HepG2 (cell line): Measurements from ENCODE around the gene BCL7A.

ENCODE experiments used
- CBFB ChIP-seq: sonication (generic); formaldehyde crosslinking; IDR thresholded peaks from 2 replicates; pipeline ENCODE4 v1.4.0; 2020; ENCODE audit warnings: missing genetic modification reagents
- EZH2 ChIP-seq: conservative IDR thresholded peaks from 2 replicates; pipeline ENCODE4 v1.6.1; 2012; ENCODE audit warnings: mild to moderate bottlenecking, low read depth, low read length, moderate library complexity
- NR2F1 ChIP-seq, 2 experiments: fragments of 450-650 bp in 1 of 2; formaldehyde crosslinking in 1 of 2; IDR thresholded peaks; 2 replicates each; pipeline versions ENCODE4 v1.5.0 to v1.6.1; 2016 to 2020; ENCODE audit warnings: mild to moderate bottlenecking in 1 of 2, missing compliant biosample characterization in 1 of 2, missing genetic modification reagents in 1 of 2, moderate library complexity in 1 of 2
- SMC3 ChIP-seq: IDR thresholded peaks from 2 replicates; pipeline ENCODE4 v1.6.1; 2011; ENCODE audit warnings: low read length, improper control_type of control experiment
- TCF12 ChIP-seq, 2 experiments: fragments of 450-650 bp in 1 of 2; sonication (generic) in 1 of 2; formaldehyde crosslinking in 1 of 2; IDR thresholded peaks; 2 replicates each; pipeline versions ENCODE4 v1.6.1 to v1.8.0; 2017 to 2022; ENCODE audit warnings: antibody characterized with exemption in 1 of 2, mild to moderate bottlenecking in 1 of 2, missing genetic modification reagents in 1 of 2, moderate library complexity in 1 of 2
- TCF7L2 ChIP-seq: IDR thresholded peaks from 2 replicates; pipeline ENCODE4 v1.6.1; 2011; ENCODE audit warnings: mild to moderate bottlenecking, low read depth, low read length, moderate library complexity
- ZMYM3 ChIP-seq: sonication (generic); formaldehyde crosslinking; IDR thresholded peaks from 2 replicates; pipeline ENCODE4 v1.5.1; 2020; ENCODE audit warnings: mild to moderate bottlenecking, missing genetic modification reagents
- ZNF839 ChIP-seq: sonication (generic); formaldehyde crosslinking; IDR thresholded peaks from 2 replicates; pipeline ENCODE4 v1.4.0; 2020; ENCODE audit warnings: missing genetic modification reagents, mild to moderate bottlenecking, borderline replicate concordance
- ZSCAN20 ChIP-seq: sonication (generic); formaldehyde crosslinking; IDR thresholded peaks from 2 replicates; pipeline ENCODE4 v1.4.0; 2020; ENCODE audit warnings: missing genetic modification reagents, mild to moderate bottlenecking, borderline replicate concordance
- TF ChIP-seq, protein P1 (sequence below): sonication (generic); formaldehyde crosslinking; IDR thresholded peaks from 2 replicates; pipeline ENCODE4 v1.5.0; 2020; ENCODE audit warnings: mild to moderate bottlenecking, missing genetic modification reagents, moderate library complexity
- TF ChIP-seq, protein P2 (sequence below): IDR thresholded peaks from 2 replicates; pipeline ENCODE4 v1.6.1; 2016

DNA sequence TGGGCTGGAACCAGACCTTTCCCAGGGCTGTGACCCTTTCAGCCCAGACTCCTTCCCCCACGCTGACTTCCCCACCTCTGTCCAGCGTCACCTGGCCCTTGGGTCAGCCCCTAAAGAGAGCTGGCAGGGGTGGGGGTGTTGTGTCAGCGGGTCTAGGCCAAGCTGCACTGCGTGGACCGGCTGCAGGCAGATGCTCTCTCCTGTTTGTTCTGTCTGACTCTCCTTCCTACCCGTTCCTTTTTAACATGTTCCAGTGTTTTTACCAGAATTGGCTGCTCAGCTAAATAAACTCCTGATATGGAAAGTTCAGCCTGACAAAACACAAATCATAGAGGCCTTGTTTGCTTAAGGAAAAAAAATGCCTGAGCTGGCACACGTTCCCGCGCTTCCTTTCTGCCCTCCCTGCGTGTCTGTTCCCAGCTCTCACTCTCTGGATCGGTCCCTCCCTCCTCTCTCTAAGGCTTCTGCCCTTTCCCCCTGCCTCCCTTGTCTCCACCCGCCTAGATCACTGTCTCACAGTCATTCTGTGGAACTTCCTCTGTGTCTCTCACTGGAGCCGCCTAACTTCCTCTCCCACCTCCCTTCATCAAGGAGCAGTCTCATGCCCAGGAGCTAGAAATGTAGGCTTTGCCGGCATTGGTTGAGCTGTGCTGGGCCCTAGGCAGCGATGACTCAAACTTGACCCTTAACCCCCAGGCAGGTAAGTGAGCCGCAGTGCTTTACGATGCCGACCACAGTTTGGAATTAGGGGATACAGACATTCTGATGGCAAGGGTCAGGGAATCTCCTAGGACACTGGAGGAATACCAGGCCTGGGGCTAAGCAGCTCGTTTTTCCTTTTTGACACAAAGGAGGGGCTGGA lies 41.4 kb downstream of the BCL7A start:
- TF ChIP-seq CBFB (CRISPR knock-in tag): no peak
- TF ChIP-seq, protein P1, sequence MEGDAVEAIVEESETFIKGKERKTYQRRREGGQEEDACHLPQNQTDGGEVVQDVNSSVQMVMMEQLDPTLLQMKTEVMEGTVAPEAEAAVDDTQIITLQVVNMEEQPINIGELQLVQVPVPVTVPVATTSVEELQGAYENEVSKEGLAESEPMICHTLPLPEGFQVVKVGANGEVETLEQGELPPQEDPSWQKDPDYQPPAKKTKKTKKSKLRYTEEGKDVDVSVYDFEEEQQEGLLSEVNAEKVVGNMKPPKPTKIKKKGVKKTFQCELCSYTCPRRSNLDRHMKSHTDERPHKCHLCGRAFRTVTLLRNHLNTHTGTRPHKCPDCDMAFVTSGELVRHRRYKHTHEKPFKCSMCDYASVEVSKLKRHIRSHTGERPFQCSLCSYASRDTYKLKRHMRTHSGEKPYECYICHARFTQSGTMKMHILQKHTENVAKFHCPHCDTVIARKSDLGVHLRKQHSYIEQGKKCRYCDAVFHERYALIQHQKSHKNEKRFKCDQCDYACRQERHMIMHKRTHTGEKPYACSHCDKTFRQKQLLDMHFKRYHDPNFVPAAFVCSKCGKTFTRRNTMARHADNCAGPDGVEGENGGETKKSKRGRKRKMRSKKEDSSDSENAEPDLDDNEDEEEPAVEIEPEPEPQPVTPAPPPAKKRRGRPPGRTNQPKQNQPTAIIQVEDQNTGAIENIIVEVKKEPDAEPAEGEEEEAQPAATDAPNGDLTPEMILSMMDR (CRISPR knock-in tag): no peak
- no peak for TF ChIP-seq TCF12 (IDR thresholded peaks at IDR 0.05)
- TF ChIP-seq TCF12 (CRISPR knock-in tag; IDR thresholded peaks at IDR 0.05): 0 out of 2 replicates have a peak, but pooled peaks have one; percentile 37
- TF ChIP-seq ZNF839: no peak
- TF ChIP-seq ZMYM3 (CRISPR knock-in tag): peak; percentile 63
- TF ChIP-seq, protein P2, sequence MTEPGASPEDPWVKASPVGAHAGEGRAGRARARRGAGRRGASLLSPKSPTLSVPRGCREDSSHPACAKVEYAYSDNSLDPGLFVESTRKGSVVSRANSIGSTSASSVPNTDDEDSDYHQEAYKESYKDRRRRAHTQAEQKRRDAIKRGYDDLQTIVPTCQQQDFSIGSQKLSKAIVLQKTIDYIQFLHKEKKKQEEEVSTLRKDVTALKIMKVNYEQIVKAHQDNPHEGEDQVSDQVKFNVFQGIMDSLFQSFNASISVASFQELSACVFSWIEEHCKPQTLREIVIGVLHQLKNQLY (CRISPR knock-in tag): no peak; the same call in 1 of the 2 replicates
- TF ChIP-seq NR2F1 (CRISPR knock-in tag; IDR thresholded peaks at IDR 0.05): peak; percentile 75 to 85
- TF ChIP-seq SMC3: no peak
- TF ChIP-seq TCF7L2: no peak
- no peak for TF ChIP-seq ZSCAN20 (CRISPR knock-in tag)
- no peak for TF ChIP-seq EZH2
